GM19193 (cell line): ENCODE results near the gene TSKS.

Source experiments
- POLR2A ChIP-seq: IDR thresholded peaks from 4 replicates; pipeline ENCODE4 v1.6.1; 2011; ENCODE audit not compliant: insufficient read depth, insufficient read length; ENCODE audit errors: extremely low read depth

TSKS gene

DNA sequence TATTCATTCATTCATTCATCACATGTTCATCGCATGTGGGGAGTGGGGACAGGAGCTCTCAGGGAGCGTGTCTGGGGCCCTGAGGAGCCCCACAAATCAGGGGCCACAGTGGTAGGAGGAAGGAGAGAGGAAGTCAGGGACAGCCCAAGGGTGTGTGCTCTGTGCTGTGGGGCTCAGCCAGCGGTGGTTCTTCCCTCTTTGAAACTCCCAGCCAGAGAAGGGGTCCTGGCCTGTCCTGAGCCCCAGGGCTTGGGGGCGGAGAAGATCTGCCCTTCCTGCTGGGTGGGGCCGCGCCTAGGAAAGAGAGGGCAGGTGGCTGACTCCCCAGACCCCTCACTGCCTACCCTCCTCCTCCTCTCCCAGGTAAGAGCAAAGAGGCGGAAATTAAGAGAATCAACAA lies 18.3 kb upstream of the TSKS start:
- TF ChIP-seq POLR2A: no peak

GRCh38 chr19:49780861-49781260 lies 17.8 kb upstream of the TSKS start:
- TF ChIP-seq POLR2A: no peak

DNA sequence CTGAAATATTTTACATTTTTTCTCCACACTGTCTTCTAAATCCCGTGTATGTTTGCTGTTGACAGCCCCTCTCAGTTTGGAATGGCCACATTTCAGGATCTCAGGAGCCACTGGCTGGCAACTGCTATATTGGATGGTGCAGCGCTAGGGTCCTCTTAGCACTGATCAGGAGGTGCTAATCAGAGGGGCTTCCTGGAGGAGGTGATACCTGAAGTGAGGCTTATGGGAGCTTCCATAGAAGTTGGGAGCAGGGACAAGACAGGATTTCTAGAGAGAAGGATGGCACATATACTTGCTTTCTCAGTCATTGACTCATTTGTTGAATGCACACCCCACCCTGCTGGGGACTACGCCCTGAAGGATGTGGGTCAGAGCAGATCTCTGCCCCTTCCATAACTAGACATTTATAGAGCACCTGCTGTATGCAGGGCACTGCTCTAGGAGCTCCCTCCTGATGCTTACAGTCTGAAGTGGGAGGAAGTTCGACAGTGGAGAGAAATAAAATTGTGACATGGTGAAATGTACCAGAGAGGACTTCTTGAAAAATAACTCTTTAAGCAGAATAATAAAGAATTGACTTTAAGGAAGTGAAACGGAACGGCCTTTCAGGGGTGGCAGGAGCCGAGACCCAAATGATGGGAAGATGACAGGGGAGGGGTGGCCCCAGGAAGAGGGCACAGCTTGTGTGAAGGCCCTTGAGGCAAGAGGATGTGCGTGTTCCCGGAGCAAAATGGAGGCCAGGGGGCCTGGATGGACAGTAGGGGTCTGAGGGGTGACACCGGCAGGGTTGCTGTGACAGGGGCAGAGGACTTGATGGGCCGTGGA lies 16.8 kb upstream of the TSKS start:
- TF ChIP-seq POLR2A: no peak

GRCh38 chr19:49776371-49776764 lies 13.3 kb upstream of the TSKS start:
- TF ChIP-seq POLR2A: no peak

DNA sequence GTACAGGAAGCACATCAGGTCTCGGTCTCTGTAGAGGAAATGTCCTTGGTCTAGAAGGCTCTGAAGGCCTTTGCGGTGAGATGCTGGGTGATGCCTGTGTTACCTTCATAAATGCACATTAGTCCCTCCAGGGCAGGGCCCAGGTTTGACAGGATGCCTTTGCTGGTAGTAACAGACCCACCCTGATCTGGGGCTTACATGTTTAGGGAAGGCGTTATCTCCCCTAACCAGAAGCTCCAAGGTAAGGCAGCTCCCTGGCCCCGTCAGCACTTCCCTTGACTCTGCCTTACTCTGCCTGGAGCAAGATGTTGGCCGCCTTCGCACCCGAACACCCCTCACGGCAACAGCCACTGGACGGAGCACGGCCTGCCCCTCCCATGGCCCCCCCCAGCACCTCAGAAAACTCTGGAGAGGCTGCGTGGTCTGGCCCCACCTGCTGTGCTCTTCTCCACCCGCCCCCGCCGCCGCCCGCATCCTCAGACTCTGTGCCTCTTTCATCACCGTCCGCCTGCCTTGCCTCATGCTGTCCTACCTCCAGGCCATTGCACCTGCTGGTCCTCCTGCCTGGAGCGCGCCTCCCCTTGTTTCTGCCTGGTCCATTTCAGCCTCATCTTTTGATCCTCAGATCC lies 12.8 kb upstream of the TSKS start:
- TF ChIP-seq POLR2A: no peak

GRCh38 chr19:49774969-49775368 lies 11.9 kb upstream of the TSKS start:
- TF ChIP-seq POLR2A: no peak

DNA sequence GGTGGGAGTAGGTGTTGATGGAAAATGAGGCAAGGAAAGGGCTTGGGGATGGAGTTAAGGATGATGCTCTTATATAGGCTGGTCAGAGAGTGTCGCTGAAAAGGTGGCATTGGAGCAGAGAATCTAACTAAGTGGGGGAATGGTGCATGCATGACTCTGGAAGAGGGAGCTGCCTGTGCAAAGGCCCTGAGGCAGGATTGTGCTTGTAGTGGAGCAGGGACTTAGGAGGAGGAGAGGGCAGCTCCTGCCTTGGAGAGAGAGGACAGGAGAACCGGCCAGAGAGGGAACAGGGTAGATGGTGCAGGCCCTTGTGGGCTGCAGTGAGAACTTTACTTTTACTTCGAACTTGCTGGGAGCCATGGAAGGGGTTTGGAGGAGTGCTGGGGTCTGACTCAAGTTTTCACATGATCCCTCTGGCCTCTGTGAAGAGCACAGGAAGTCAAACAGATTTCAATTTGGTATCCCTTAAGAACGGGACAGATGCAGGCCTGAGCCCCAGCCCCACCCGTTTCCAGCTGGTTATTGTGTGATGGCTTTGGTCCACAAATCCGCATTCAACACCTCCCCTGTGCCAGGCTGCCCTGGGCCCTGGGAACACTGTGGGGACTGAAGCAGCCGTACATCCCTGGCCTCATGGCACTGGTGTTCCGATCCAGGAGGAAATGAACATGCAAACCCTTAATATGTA lies 10.7 kb upstream of the TSKS start:
- no peak for TF ChIP-seq POLR2A

- no peak for TF ChIP-seq POLR2A
Measured at GRCh38 chr19:49772850-49773432, 9.8 kb upstream of the TSKS start.

- no peak for TF ChIP-seq POLR2A
Measured at GRCh38 chr19:49771674-49772139, 8.6 kb upstream of the TSKS start.

DNA sequence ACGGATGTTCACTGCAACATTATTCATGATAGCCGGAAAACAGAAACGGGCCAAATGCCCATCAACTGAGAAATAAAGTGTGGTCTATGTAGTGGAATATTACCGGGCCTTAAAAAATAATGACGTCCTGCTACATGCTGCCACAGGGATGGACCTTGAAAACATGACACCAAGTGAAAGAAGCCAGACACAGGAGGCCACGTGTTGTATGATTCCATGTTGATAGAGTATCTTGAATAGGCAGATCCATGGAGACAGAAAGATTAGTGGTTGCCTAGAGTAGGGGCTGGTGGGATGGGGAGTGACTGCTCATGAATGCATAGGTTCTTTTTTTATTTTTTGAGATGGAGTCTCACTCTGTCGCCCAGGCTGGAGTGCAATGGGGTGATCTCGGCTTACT lies 7.4 kb upstream of the TSKS start:
- TF ChIP-seq POLR2A: no peak

GRCh38 chr19:49767967-49768581 lies 5.0 kb upstream of the TSKS start:
- no peak for TF ChIP-seq POLR2A

DNA sequence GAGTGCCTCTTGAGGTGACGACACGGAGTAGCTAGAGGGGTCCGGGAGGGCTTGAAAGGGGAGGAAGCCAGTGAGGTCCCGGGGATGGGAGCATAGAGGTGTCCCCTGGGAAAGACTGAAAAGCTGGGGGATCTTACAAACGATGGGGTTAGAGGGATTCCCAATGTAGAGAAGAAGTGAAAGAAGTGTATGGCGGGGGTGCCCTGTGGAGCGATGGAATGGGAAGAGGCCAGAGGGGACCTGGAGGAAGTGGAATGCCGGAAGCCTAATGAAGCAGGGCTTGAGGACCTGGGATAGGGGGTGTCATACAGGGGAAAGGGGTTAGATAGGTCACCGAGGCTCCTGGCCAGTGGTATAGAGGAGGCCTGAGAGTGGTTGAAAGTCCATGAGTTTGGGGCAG lies 4.3 kb upstream of the TSKS start:
- TF ChIP-seq POLR2A: no peak

DNA sequence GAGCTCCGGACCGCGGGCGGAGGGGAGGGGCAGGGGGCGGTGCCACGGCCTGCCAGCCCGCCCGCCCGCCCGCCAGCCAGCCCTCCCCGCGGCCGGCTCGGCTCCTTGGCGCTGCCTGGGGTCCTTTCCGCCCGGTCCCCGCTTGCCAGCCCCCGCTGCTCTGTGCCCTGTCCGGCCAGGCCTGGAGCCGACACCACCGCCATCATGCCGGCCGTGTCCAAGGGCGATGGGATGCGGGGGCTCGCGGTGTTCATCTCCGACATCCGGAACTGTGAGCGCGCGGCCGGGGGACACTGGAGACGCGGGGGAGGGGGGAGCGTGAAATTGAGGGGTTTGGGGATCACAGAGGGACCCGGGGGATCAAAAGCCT lies 3.8 kb upstream of the TSKS start, which contains the start of gene AP2A1:
TSS of gene AP2A1 (plus strand) at position 72 of the 370 bp plus-strand sequence. CDS start at position 205, 133 bp downstream.
- peak; percentile 63 for TF ChIP-seq POLR2A

DNA sequence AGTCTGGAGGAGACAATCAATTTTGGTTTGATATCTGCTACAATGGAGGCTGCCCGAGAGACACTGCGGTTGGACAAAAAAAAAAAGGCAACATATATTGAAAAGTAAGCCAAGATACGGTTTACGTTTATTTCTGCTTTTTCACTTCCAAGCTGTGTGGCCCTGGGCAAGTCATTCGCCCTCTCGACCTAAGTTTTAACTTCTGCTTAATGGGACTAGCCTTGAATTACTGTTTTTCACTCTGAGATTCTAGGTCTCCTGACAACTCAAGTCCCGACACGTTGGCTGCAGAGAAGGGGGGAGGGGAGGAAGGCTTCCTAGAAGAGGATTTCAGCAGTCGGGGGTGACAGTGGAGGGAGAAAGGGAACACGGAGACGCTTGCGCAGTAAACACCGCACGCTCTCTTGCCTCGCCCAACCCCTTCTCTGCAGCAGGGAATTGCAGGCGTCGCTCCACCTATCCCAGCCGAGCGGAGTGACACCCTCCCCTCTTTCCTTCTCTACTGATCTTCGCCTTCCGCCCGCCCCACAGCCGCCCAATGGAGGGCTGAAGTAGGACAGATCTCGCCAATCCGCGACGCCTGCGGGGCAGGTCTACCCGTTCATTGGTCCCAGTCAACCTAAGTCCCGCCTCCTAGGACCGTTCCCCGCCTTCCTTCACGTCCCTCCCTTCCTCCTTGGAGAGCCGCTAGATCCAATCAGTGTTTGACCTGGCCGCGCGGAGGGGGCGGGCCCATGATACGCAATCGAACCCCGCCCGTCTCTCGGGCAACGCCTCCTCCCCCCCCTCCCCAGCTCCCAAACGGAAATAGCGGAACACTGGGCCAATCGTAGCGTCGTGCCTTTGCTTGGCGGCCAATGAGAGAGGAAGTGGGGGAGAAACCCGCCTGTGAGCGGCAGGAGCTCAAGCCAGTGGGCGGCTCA lies 3.2 kb upstream of the TSKS start:
- peak; percentile 84 for TF ChIP-seq POLR2A
